Esophagus squamous epithelium (tissue), 5 donors: ENCODE data around the gene RNF130. TPM values are rescaled to one million over a fixed set of nuclear protein-coding genes. Genes with fewer than 3 reads are reported as not detected.

Experiments used
- DNase-seq: peaks from one replicate; lab custom pipeline; 2025; lab: John Stamatoyannopoulos, UW
- H3K27ac ChIP-seq, 4 donors: fragments of 200-600 bp; sonication (generic); one replicate each; pipeline ENCODE4 v1.5.1; 2016 to 2019; ENCODE audit warnings: mild to moderate bottlenecking in 1 of 4
- H3K27me3 ChIP-seq, 4 donors: fragments of 200-600 bp; sonication (generic); 1 replicate in 3 of 4; 2 replicates in 1 of 4; pipeline versions ENCODE4 v1.5.1 to v1.6.0; 2017 to 2021; ENCODE audit warnings: antibody characterized with exemption in 1 of 4
- H3K36me3 ChIP-seq, 3 donors: fragments of 200-600 bp; sonication (generic); one replicate each; pipeline ENCODE4 v1.5.1; 2016 to 2019
- H3K4me1 ChIP-seq, 3 donors: fragments of 200-600 bp; sonication (generic); one replicate each; pipeline ENCODE4 v1.5.1; 2017 to 2019
- H3K4me3 ChIP-seq, 4 donors: fragments of 200-600 bp; sonication (generic); 1 replicate in 3 of 4; 2 replicates in 1 of 4; pipeline ENCODE4 v1.5.1; 2016 to 2019; ENCODE audit warnings: mild to moderate bottlenecking in 2 of 4, moderate library complexity in 1 of 4
- H3K9me3 ChIP-seq, 3 donors: fragments of 200-600 bp; sonication (generic); one replicate each; pipeline ENCODE4 v1.5.1; 2016 to 2019
- POLR2A ChIP-seq, 4 donors: fragments of 450-650 bp; IDR thresholded peaks; one replicate each; pipeline ENCODE4 v1.6.1; 2017; ENCODE audit warnings: antibody characterized with exemption in 4 of 4, mild to moderate bottlenecking in 4 of 4, moderate library complexity in 3 of 4
- WGBS, 2 donors: methylation state at CpG; one replicate each; pipeline ENCODE4 v1.1.5; 2018; 5-methylcytosine and 5-hydroxymethylcytosine counted together
- intact Hi-C: fragments of 100-400 bp; cut with DNase I; formaldehyde crosslinking; loops from one replicate; pipeline ENCODE4 v1.15.0; 2022
- total RNA-seq, 4 donors: library from RNA; depleted of rRNA; stranded (reverse); fragments of >200 nt; gene quantifications; one replicate each; pipeline ENCODE4 v1.1.0, GENCODE V29; 2016
- TF ChIP-seq, protein P1 (sequence below), 6 experiments: fragments of 450-650 bp in 4 of 6; fragments of 200-600 bp in 2 of 6; sonication (generic) in 2 of 6; IDR thresholded peaks; one replicate each; pipeline ENCODE4 v1.5.1; 2016 to 2019; ENCODE audit warnings: antibody characterized with exemption in 6 of 6, mild to moderate bottlenecking in 4 of 6, moderate library complexity in 4 of 6
- donor health status: DM: yes; HTN: yes; CAD: no.

Gene RNF130
- total RNA-seq, 4 donors from 2014 or later: 9.1 to 54.6 (median 19.1) TPM

DNA sequence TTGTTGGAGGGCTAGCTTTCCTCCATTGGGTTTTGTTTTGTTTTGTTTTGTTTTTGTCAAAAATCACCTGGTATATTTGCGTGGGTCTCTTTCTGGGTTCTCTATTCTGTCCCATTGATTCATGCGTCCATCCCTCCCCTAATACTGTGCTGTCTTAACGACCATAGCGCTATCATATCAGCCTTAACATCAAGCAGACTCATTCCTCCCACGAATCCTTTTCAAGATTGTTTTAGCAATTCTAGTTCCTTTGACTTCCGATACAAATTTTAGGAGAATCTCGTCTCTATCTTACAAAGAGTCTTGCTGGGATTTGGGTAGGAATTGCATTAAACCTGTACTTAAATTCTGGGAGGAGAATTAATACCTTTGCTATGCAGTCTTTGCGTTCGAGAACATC, 31.1 kb upstream of the RNF130 start:
- Histone ChIP-seq H3K4me3 (no peak overlapping the region), H3K27ac (no peak overlapping the region), H3K4me1 (no peaks in the 10 kb centered on the region), H3K36me3 (no peaks in the 10 kb centered on the region), H3K9me3 (peaks cover 0 to 18% (median 5%) of the 10 kb centered on the region in 3 donors), H3K27me3 (no peaks in the 10 kb centered on the region)
- no peak for DNase-seq
- 65 to 85% methylated on average over 9 of the region's 9 CpGs for WGBS, 2 donors
- intact Hi-C loops: no loop called here
- TF ChIP-seq POLR2A (IDR thresholded peaks at IDR 0.05): no peak
- TF ChIP-seq, protein P1, sequence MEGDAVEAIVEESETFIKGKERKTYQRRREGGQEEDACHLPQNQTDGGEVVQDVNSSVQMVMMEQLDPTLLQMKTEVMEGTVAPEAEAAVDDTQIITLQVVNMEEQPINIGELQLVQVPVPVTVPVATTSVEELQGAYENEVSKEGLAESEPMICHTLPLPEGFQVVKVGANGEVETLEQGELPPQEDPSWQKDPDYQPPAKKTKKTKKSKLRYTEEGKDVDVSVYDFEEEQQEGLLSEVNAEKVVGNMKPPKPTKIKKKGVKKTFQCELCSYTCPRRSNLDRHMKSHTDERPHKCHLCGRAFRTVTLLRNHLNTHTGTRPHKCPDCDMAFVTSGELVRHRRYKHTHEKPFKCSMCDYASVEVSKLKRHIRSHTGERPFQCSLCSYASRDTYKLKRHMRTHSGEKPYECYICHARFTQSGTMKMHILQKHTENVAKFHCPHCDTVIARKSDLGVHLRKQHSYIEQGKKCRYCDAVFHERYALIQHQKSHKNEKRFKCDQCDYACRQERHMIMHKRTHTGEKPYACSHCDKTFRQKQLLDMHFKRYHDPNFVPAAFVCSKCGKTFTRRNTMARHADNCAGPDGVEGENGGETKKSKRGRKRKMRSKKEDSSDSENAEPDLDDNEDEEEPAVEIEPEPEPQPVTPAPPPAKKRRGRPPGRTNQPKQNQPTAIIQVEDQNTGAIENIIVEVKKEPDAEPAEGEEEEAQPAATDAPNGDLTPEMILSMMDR (IDR thresholded peaks at IDR 0.05): no peak

DNA sequence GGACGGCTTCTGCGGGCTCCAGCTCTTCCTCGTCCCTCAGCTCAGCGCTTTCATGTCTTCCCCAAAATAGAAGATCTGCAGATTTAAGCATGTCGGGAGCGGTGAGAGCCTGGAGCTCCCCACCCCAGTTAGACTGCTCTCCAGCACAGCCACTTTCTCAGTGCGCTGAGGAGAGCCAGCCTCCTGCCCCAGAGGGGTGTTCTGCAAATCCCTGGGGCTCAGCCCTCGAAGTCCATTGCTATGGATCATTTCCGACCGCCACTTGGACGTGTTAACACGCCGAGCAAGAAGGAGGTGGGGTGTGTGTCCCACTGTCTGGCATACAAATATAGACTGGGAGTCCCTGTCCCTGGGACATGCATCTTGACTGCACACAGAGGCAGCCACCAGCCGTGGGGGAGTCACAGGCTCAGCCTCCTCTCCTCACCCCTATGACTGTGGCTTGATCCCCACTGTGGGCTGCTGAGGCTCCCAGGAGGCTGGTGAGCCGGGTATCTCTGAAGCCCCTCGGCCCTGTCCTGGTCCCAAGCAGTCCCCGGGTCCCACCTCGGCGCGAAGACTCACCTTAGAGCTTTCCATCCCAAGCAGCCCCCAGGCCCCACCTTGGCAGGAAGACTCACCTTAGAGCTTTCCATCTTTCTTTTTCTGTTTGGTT, 30.0 kb upstream of the RNF130 start:
- 79 to 80% methylated on average over 10 of the region's 20 CpGs for WGBS, 2 donors
- Histone ChIP-seq H3K36me3 (no peaks in the 10 kb centered on the region), H3K27ac (no peak overlapping the region), H3K9me3 (peaks cover 0 to 7% (median 0%) of the 10 kb centered on the region in 3 donors), H3K27me3 (no peaks in the 10 kb centered on the region), H3K4me3 (no peak overlapping the region), H3K4me1 (no peaks in the 10 kb centered on the region)
- no peak for TF ChIP-seq POLR2A (IDR thresholded peaks at IDR 0.05)
- TF ChIP-seq, protein P1 (IDR thresholded peaks at IDR 0.05): no peak
- intact Hi-C loops: no loop called here
- DNase-seq: no peak

DNA sequence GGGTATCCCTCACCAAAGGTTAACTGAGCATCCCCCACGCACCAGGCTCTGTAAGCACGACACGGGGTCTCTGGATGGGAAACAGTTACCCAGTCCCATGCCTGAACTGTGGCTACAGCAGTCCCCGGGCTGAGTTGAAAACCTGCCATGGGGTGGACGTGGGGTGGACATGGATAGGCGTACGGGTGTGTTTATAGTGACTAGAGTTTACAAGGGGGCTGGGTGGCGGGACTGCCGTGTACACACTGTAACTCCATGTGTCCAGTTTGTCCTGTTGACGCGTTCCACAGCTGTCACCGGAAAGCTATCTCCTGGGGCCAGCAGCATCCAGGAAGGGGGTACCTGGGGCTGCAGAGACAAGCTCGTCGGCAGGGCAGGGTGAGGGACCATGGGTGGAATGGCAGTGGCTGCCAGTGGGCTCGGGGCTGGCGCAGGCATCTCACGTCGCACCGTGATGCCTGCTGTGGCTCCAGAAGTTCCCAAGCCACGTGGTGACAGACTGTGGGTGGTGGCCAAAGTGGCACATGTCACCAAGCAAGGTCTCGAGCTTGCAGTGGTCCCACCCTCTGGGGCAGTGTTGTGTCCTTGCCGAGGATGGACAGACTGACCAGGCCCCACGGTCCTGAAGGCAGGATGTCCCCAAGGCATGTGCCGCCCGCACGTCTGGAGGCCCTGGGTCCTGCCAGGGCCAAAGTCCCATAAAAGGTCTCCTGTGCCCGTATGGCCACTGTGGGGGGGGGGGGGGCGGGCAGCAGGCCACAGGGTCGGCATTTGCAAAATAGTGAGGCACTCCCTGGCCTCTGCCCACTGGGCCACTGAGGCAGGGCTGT, 29.3 kb upstream of the RNF130 start:
- Histone ChIP-seq H3K36me3 (no peaks in the 10 kb centered on the region), H3K27me3 (no peaks in the 10 kb centered on the region), H3K27ac (no peak overlapping the region), H3K4me3 (no peak overlapping the region), H3K9me3 (peaks cover 0 to 2% (median 0%) of the 10 kb centered on the region in 3 donors), H3K4me1 (no peaks in the 10 kb centered on the region)
- intact Hi-C loops: no loop called here
- DNase-seq: no peak
- 79 to 83% methylated on average over 11 to 24 of the region's 29 CpGs for WGBS, 2 donors
- no peak for TF ChIP-seq POLR2A (IDR thresholded peaks at IDR 0.05)
- TF ChIP-seq, protein P1 (IDR thresholded peaks at IDR 0.05): no peak

DNA sequence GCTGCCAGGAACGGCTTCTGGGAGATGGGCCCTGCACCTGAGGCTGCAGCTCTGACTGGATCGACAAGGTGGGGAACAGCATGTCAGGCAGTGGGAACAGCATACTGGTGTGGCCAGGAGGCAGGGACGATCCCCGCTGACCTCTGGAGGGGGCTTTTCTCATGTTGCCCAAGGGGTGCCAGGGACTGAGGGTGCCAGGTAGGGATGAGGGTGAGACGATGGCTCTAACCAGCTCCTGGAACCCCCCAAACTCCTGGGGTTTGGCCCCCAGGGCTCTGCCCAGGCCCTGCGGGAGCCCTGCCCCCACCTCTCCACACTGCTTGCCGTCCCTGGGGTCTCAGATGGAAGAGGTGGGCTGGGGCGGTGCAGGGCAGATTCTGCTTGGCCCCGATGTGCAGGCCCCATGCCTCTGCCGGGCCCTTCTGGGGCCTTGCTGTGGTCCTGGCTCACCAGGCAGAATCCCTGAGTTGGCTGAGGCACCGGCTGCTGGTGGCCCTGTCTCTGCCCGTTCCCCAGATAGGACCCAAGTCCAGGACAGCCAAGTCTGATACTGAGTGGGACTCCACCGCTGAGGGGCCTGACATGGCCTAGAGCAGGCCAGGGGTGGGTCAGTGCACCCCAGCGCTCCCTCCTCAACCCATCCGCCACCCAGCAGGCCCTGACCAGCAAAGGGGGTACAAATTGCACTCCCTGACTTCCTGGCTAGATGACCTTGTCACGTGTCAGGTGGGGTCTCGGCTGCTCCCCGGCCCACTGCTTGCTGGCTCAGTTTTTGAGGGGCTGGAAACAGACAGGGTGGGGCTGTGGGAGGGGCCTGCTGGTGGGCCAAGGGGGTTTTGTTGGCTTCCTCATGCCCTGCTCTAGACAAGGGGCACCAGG, 28.4 kb upstream of the RNF130 start:
- no peak overlapping the region for H3K27ac ChIP-seq
- no peaks in the 10 kb centered on the region for H3K9me3 ChIP-seq
- WGBS, 2 donors: 86 to 93% methylated on average over 3 to 4 of the region's 18 CpGs
- no peak for DNase-seq
- no peak for TF ChIP-seq POLR2A (IDR thresholded peaks at IDR 0.05)
- TF ChIP-seq, protein P1 (IDR thresholded peaks at IDR 0.05): no peak
- intact Hi-C loops: no loop called here
- H3K36me3 ChIP-seq: no peaks in the 10 kb centered on the region
- H3K4me1 ChIP-seq: no peaks in the 10 kb centered on the region
- no peaks in the 10 kb centered on the region for H3K27me3 ChIP-seq
- no peak overlapping the region for H3K4me3 ChIP-seq
